Osteoblast (primary cell): ENCODE data around the gene GSC2. TPM values are rescaled to one million over a fixed set of nuclear protein-coding genes. Genes with fewer than 3 reads are reported as not detected.
A peak's percentile ranks its signal among the peaks of the same experiment; 100 is the strongest.

Experiments used
- DNase-seq: peaks from one replicate; pipeline ENCODE4 v3.0.0; 2011; ENCODE audit warnings: low spot score, mixed read lengths; ENCODE audit not compliant: insufficient read length; ENCODE audit errors: missing footprints
- H2AFZ ChIP-seq: 2 replicates; pipeline ENCODE4 v1.6.0; 2011; ENCODE audit warnings: mild to moderate bottlenecking, low read length
- H3K27ac ChIP-seq: 2 replicates; pipeline ENCODE4 v1.5.1; 2011; ENCODE audit warnings: mild to moderate bottlenecking, low read depth, low read length, moderate library complexity
- H3K27me3 ChIP-seq: 2 replicates; pipeline ENCODE4 v1.6.0; 2012; ENCODE audit warnings: mild to moderate bottlenecking, control low read depth, inconsistent platforms, low read length, moderate library complexity; ENCODE audit not compliant: insufficient read depth
- H3K36me3 ChIP-seq: 2 replicates; pipeline ENCODE4 v1.5.1; 2011; ENCODE audit warnings: mild to moderate bottlenecking, low read length, control low read depth, moderate library complexity; ENCODE audit not compliant: insufficient read depth
- H3K4me1 ChIP-seq: 2 replicates; pipeline ENCODE4 v1.5.1; 2011; ENCODE audit warnings: mild to moderate bottlenecking, low read length, control low read depth, moderate library complexity; ENCODE audit not compliant: insufficient read depth
- H3K4me2 ChIP-seq: 2 replicates; pipeline ENCODE4 v1.6.0; 2011; ENCODE audit warnings: mild to moderate bottlenecking, low read length; ENCODE audit not compliant: insufficient read depth
- H3K4me3 ChIP-seq: fragments of 200-600 bp; sonication (generic); 3 replicates; pipeline ENCODE4 v1.5.1; 2012; ENCODE audit warnings: mild to moderate bottlenecking, low read length, inconsistent platforms; ENCODE audit not compliant: insufficient read depth
- H3K79me2 ChIP-seq: 2 replicates; pipeline ENCODE4 v1.6.0; 2012; ENCODE audit warnings: mild to moderate bottlenecking, low read length, control low read depth, inconsistent platforms; ENCODE audit not compliant: insufficient read depth
- H3K9me3 ChIP-seq: 2 replicates; pipeline ENCODE4 v1.5.1; 2011; ENCODE audit warnings: low read depth, low read length, control low read depth
- H4K20me1 ChIP-seq: 2 replicates; pipeline ENCODE4 v1.6.0; 2012; ENCODE audit warnings: mild to moderate bottlenecking, low read length, control low read depth; ENCODE audit not compliant: insufficient read depth
- CTCF ChIP-seq: IDR thresholded peaks from 2 replicates; pipeline ENCODE4 v1.5.1; 2011; ENCODE audit warnings: mild to moderate bottlenecking, low read depth, low read length, moderate library complexity; ENCODE audit errors: extremely low read depth
- total RNA-seq: library from RNA; depleted of rRNA; stranded (reverse); fragments of >200 nt; gene quantifications from 2 replicates; pipeline ENCODE4 v1.2.3, GENCODE V29; 2012

Gene GSC2
- total RNA-seq, 1 donor, result not detected

DNA sequence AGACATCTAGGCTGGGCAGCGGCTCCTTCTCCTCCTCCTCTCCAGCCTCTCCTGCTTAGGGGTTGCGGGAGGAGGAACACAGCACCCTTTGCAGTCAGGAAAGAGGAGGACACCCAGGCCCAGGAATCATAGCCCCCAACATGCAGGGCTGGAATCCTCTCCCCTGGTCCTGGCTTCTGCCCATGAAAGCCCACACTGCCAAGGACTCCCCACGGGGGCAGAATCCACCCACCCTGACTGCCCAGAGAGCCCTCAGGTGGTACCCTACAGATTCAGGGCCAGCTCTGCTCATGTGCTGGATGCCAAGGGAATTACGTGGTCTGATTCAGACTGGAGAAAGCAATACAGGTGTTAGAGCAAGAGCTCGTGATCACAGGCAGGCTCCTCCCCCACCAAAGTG, 10.1 kb downstream of the GSC2 start:
- no peak for DNase-seq

GRCh38 chr22:19139001-19139356, 11.1 kb downstream of the GSC2 start:
- peaks cover 5% of the 10 kb centered on the region for H3K4me1 ChIP-seq
- no peak for TF ChIP-seq CTCF
- peaks cover 70% of the 10 kb centered on the region for H3K36me3 ChIP-seq
- H3K79me2 ChIP-seq, result peaks cover 18% of the 10 kb centered on the region
- no peaks in the 10 kb centered on the region for H3K9me3 ChIP-seq
- no peak overlapping the region for H3K4me2 ChIP-seq
- H3K4me3 ChIP-seq, result no peak overlapping the region
- H2AFZ ChIP-seq, result no peak overlapping the region
- peak; percentile 83 for DNase-seq
- H3K27ac ChIP-seq, result no peak overlapping the region
- peaks cover 6% of the 10 kb centered on the region for H4K20me1 ChIP-seq
- H3K27me3 ChIP-seq, result no peaks in the 10 kb centered on the region

More for the DNA sequence above, 10.1 kb downstream of the GSC2 start:
- H3K79me2 ChIP-seq, result peaks cover 23% of the 10 kb centered on the region
- no peak overlapping the region for H2AFZ ChIP-seq
- H3K27ac ChIP-seq, result no peak overlapping the region
- TF ChIP-seq CTCF, result no peak
- H3K9me3 ChIP-seq, result no peaks in the 10 kb centered on the region
- H3K27me3 ChIP-seq, result no peaks in the 10 kb centered on the region
- H4K20me1 ChIP-seq, result peaks cover 6% of the 10 kb centered on the region
- peaks cover 63% of the 10 kb centered on the region for H3K36me3 ChIP-seq
- H3K4me1 ChIP-seq, result peaks cover 5% of the 10 kb centered on the region
- no peak overlapping the region for H3K4me3 ChIP-seq
- no peak overlapping the region for H3K4me2 ChIP-seq

DNA sequence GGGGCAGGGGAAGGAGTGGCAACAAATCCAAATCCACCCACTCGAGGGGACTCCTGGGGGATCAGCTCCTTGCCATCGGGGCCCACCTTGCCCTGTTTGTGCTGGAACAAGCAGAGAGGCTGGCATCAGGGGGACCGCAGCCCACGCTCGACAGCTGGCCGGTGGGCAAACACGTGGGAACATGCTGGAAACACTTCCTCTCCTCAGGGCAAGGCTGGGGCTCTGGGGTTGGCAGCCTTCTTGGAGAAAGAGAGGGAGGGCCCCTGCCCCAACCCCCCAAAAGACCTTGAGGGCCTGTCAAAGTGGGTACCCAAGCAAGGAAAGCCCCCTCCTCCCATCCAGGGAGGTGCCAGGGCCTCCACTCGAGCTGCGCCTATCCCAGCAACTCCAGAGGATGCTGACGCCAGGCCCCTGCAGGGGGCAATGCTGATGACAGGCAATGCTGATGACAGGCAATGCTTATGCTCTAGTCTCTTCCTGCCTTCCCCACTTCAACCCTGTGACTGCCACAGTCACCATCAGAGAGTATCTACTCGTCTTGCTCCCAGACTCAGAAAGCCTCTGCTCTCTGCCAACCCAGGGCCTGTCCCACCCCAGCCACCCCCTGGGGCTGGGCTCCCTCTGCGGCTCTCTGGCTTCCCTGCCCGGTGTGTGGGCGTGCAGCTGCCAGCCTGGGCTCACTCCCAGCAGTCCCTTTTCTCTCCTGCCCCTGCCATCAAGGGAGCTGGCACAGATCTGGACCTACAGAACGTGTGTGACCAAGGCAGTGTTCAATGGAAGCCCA, 11.7 kb downstream of the GSC2 start:
- H3K4me3 ChIP-seq, result no peak overlapping the region
- H3K4me2 ChIP-seq, result no peak overlapping the region
- H3K36me3 ChIP-seq, result peaks cover 71% of the 10 kb centered on the region
- H2AFZ ChIP-seq, result no peak overlapping the region
- H4K20me1 ChIP-seq, result peaks cover 2% of the 10 kb centered on the region
- H3K27me3 ChIP-seq, result no peaks in the 10 kb centered on the region
- peak; percentile 58 for DNase-seq
- peaks cover 12% of the 10 kb centered on the region for H3K79me2 ChIP-seq
- no peaks in the 10 kb centered on the region for H3K4me1 ChIP-seq
- no peaks in the 10 kb centered on the region for H3K9me3 ChIP-seq
- no peak for TF ChIP-seq CTCF
- no peak overlapping the region for H3K27ac ChIP-seq

GRCh38 chr22:19137384-19138216, 12.5 kb downstream of the GSC2 start:
- no peaks in the 10 kb centered on the region for H3K4me1 ChIP-seq
- no peak overlapping the region for H3K4me2 ChIP-seq
- no peak overlapping the region for H3K4me3 ChIP-seq
- H4K20me1 ChIP-seq, result peaks cover under 1% of the 10 kb centered on the region
- H3K9me3 ChIP-seq, result no peaks in the 10 kb centered on the region
- no peak for TF ChIP-seq CTCF
- no peak overlapping the region for H3K27ac ChIP-seq
- H3K27me3 ChIP-seq, result no peaks in the 10 kb centered on the region
- H3K36me3 ChIP-seq, result peaks cover 78% of the 10 kb centered on the region
- peaks cover 6% of the 10 kb centered on the region for H3K79me2 ChIP-seq
- H2AFZ ChIP-seq, result no peak overlapping the region
- DNase-seq, result peak; percentile 70
